Tibial artery (tissue), 4 donors: ENCODE measurements around the gene NEMP1.
A peak's percentile ranks its signal among the peaks of the same experiment; 100 is the strongest.
"Not testable (repeated sequence)": the region's sequence is repeated elsewhere in the genome, so short reads cannot be mapped to it uniquely, and the experiment has no call there.

ENCODE experiments used
- DNase-seq, 2 donors: peaks; one replicate each; pipeline ENCODE4 v3.0.0-alpha.2; 2019
- H3K27ac ChIP-seq, 2 donors: fragments of 200-600 bp; sonication (generic) in 1 of 2; 1 replicate in 1 of 2; 2 replicates in 1 of 2; pipeline ENCODE4 v1.5.1; 2018 to 2019; ENCODE audit warnings: mild to moderate bottlenecking in 1 of 2
- H3K27me3 ChIP-seq, 2 donors: fragments of 200-600 bp; sonication (generic) in 1 of 2; one replicate each; pipeline versions ENCODE4 v1.5.1 to v1.6.0; 2016 to 2019
- H3K36me3 ChIP-seq, 3 donors: fragments of 200-600 bp; sonication (generic) in 2 of 3; one replicate each; pipeline ENCODE4 v1.5.1; 2016 to 2019; ENCODE audit warnings: mild to moderate bottlenecking in 2 of 3
- H3K4me1 ChIP-seq, 4 donors: fragments of 200-600 bp; sonication (generic) in 2 of 4; 1 replicate in 3 of 4; 2 replicates in 1 of 4; pipeline ENCODE4 v1.5.1; 2016 to 2019
- H3K4me3 ChIP-seq, 2 donors: fragments of 200-600 bp; sonication (generic) in 1 of 2; 1 replicate in 1 of 2; 2 replicates in 1 of 2; pipeline ENCODE4 v1.5.1; 2018 to 2019; ENCODE audit warnings: mild to moderate bottlenecking in 2 of 2
- H3K9me3 ChIP-seq, 3 donors: fragments of 200-600 bp; sonication (generic) in 1 of 3; one replicate each; pipeline ENCODE4 v1.5.1; 2016 to 2019
- intact Hi-C: fragments of 100-400 bp; cut with DNase I; formaldehyde crosslinking; loops from one replicate; pipeline ENCODE4 v1.15.0; 2023; ENCODE audit warnings: low total_unique reads
- TF ChIP-seq, protein P1 (sequence below), 2 experiments: fragments of 200-600 bp in 1 of 2; fragments of 450-650 bp in 1 of 2; IDR thresholded peaks; one replicate each; pipeline ENCODE4 v1.5.1; 2017 to 2019; ENCODE audit warnings: antibody characterized with exemption in 2 of 2, mild to moderate bottlenecking in 1 of 2, moderate library complexity in 1 of 2

NEMP1 gene

DNA sequence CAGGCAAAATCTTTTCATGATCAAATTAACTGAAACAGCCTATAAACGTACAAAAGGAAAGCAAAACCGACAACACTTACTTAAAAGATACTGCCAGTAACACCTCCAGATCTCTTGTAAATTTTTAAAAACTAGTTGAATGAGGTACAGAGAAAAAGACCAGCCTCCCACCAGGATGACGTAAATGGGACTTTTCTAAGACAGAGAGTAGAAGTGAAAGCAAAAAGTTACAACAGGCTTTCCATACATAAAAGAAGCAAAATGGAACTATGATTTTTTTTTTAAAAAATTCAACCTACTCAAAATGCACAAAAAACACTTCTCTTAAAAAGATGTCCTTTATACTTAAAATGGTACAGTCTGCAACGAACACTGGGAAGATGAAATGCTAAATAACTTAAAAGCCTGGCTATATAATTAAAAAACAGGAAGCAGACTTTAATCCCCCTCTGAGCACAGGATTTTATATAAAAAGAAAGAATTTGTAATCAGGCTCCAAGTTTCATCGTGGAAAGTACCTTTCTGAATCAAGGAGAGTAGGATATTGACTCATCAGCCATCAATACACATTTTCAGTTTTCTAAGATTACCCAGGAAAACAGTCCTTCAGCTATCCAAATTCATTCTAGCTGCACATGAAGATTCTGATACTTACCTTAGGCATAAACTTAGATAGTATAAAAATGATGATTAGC, 14.5 kb downstream of the NEMP1 start:
- peaks cover 10 to 38% (median 26%) of the 10 kb centered on the region in 3 donors for H3K36me3 ChIP-seq
- H3K9me3 ChIP-seq, result no peaks in the 10 kb centered on the region
- H3K27ac ChIP-seq, result no peak overlapping the region
- no peak overlapping the region for H3K4me3 ChIP-seq
- DNase-seq, result no peak
- TF ChIP-seq, protein P1, sequence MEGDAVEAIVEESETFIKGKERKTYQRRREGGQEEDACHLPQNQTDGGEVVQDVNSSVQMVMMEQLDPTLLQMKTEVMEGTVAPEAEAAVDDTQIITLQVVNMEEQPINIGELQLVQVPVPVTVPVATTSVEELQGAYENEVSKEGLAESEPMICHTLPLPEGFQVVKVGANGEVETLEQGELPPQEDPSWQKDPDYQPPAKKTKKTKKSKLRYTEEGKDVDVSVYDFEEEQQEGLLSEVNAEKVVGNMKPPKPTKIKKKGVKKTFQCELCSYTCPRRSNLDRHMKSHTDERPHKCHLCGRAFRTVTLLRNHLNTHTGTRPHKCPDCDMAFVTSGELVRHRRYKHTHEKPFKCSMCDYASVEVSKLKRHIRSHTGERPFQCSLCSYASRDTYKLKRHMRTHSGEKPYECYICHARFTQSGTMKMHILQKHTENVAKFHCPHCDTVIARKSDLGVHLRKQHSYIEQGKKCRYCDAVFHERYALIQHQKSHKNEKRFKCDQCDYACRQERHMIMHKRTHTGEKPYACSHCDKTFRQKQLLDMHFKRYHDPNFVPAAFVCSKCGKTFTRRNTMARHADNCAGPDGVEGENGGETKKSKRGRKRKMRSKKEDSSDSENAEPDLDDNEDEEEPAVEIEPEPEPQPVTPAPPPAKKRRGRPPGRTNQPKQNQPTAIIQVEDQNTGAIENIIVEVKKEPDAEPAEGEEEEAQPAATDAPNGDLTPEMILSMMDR (IDR thresholded peaks at IDR 0.05), result no peak
- peaks cover 0 to 2% (median 0%) of the 10 kb centered on the region in 4 donors for H3K4me1 ChIP-seq
- intact Hi-C loops, result no loop called here
- no peaks in the 10 kb centered on the region for H3K27me3 ChIP-seq

DNA sequence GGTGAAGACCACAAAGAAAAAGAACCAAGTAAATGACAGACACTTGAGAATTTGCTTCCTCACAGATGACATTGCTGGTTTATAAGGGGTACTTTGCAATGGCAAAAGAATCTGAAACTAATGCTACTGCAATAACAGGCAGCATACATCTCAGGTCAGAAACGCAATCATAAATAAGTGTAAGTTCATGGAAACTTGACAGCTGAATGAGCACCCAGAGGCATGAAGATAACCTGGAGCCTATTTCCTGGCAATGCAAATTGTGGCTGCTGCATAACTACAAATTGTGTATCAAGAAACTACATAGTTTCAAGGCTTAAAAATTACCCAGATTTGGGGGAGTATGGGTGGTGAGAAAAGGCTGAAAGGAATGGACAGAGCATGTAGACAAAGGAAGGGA, 20.1 kb downstream of the NEMP1 start:
- Histone ChIP-seq H3K4me3 (no peak overlapping the region), H3K4me1 (no peaks in the 10 kb centered on the region), H3K27ac (no peak overlapping the region), H3K27me3 (no peaks in the 10 kb centered on the region), H3K9me3 (no peaks in the 10 kb centered on the region), H3K36me3 (peaks cover 10 to 47% (median 23%) of the 10 kb centered on the region in 3 donors)
- intact Hi-C loops, result no loop called here
- no peak for DNase-seq
- TF ChIP-seq, protein P1 (IDR thresholded peaks at IDR 0.05), result no peak

DNA sequence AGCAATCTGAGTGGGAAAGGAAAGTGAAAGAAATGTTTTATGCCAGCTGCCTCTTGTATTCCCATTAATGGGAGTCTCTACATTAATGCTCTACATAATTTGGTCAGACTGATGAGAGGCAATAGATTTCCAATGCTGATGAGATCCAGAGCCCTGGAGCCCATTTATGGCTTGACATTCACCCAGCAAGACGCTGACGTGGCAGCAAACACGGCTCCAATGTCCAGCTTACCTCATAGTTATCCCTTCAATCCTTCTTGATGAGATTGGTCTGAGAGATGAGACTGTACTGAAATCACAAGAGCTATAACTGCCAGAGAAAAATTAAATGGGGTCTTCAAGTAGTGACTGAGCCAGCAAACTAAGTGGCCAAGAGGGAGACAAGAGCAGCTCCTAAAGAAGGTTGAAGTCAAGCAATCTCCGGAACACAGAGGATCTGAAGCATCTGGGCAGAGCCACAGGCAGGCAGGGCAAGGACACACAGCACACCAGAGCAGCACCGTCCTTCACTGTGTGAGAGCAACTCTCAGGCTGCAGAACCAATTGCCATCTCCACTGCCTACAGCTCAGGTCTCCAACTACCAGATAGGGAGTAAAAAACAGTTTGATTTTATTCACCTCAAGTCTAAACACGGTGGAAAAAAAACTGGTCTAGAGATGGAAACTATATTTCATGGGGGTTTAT, 21.4 kb downstream of the NEMP1 start:
- Histone ChIP-seq H3K36me3 (peaks cover 10 to 43% (median 23%) of the 10 kb centered on the region in 3 donors), H3K4me1 (no peaks in the 10 kb centered on the region), H3K4me3 (no peak overlapping the region), H3K27me3 (no peaks in the 10 kb centered on the region), H3K9me3 (no peaks in the 10 kb centered on the region), H3K27ac (peak overlapping the region in 1 of 2 donors; percentile 47)
- intact Hi-C loops, result no loop called here
- TF ChIP-seq, protein P1 (IDR thresholded peaks at IDR 0.05), result no peak
- DNase-seq, result no peak

DNA sequence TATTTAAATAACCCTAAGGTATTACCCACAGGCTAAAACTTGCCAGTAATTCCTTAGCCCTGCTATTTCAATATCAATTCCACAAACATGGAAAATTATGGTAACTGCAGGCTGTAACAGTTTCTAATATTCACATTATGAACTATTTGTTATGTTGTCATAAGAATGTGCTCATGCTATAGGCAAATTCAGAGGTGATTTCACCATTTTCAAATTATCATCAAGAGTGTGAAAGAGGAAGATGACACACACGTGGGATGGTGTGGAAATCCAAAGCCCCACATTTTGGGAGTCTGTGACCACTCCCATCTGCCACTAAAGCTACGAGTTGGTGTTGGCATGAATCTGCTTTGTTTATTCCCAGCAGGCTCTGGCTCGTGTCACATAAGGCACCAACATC, 22.8 kb downstream of the NEMP1 start:
- intact Hi-C loops, result no loop called here
- Histone ChIP-seq H3K4me3 (no peak overlapping the region), H3K4me1 (no peaks in the 10 kb centered on the region), H3K27me3 (no peaks in the 10 kb centered on the region), H3K36me3 (peaks cover 10 to 41% (median 22%) of the 10 kb centered on the region in 3 donors), H3K27ac (no peak overlapping the region), H3K9me3 (no peaks in the 10 kb centered on the region)
- DNase-seq, result no peak
- TF ChIP-seq, protein P1 (IDR thresholded peaks at IDR 0.05), result no peak

DNA sequence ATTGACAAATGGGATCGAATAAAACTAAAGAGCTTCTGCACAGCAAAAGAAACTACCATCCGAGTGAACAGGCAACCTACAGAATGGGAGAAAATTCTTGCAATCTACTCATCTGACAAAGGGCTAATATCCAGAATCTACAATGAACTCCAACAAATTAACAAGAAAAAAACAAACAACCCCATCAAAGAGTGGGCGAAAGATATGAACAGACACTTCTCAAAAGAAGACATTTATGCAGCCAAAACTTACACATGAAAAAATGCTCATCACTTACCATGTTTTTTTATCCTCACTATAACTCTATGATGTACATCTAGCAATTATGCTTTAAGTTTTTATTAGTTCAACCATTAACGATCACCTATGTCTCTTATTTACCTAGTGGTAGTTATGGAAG, 24.7 kb downstream of the NEMP1 start:
- H3K9me3 ChIP-seq, H3K4me3 ChIP-seq, intact Hi-C loops, DNase-seq, H3K4me1 ChIP-seq, H3K27ac ChIP-seq, H3K27me3 ChIP-seq: not testable (repeated sequence)
- H3K36me3 ChIP-seq, result peaks cover 0 to 23% (median 3%) of the 10 kb centered on the region in 3 donors

DNA sequence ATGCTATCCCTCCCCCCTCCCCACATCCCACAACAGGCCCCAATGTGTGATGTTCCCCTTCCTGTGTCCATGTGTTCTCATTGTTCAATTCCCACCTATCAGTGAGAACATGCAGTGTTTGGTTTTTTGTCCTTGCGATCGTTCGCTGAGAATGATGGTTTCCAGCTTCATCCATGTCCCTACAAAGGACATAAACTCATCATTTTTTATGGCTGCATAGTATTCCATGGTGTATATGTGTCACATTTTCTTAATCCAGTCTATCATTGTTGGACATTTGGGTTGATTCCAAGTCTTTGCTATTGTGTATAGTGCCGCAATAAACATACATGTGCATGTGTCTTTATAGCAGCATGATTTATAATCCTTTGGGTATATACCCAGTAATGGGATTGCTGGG, 25.4 kb downstream of the NEMP1 start:
- H3K4me3 ChIP-seq, DNase-seq, intact Hi-C loops, H3K27me3 ChIP-seq, H3K4me1 ChIP-seq, H3K27ac ChIP-seq, H3K9me3 ChIP-seq: not testable (repeated sequence)
- H3K36me3 ChIP-seq, result peaks cover 0 to 15% (median 0%) of the 10 kb centered on the region in 3 donors
